NCI-H82 treated with DMSO at 0.1 percent for 48 hours (cell line): ENCODE data around the gene LMLN.
"Not testable (repeated sequence)": the region's sequence is repeated elsewhere in the genome, so short reads cannot be mapped to it uniquely, and the experiment has no call there.

Experiments used
- DNase-seq: peaks from one replicate; lab custom pipeline; 2025; ENCODE audit not compliant: unreplicated experiment; lab: John Stamatoyannopoulos, UW

Gene LMLN

GRCh38 chr3:198025644-198026043, 65.6 kb downstream of the LMLN start:
- no peak for DNase-seq

GRCh38 chr3:198026620-198027019, 66.6 kb downstream of the LMLN start:
- no peak for DNase-seq

GRCh38 chr3:198027045-198027798, 67.2 kb downstream of the LMLN start:
- no peak for DNase-seq

- DNase-seq: no peak
Measured at GRCh38 chr3:198027799-198028390, 67.9 kb downstream of the LMLN start.

- no peak for DNase-seq
Measured at GRCh38 chr3:198028718-198029117, 68.7 kb downstream of the LMLN start.

- no peak for DNase-seq
Measured at GRCh38 chr3:198030125-198030524, 70.1 kb downstream of the LMLN start.

- no peak for DNase-seq
Measured at GRCh38 chr3:198030726-198031125, 70.7 kb downstream of the LMLN start.

GRCh38 chr3:198032039-198032936, 72.3 kb downstream of the LMLN start:
- no peak for DNase-seq

- DNase-seq: no peak
Measured at GRCh38 chr3:198043119-198043518, 83.1 kb downstream of the LMLN start.

- no peak for DNase-seq
Measured at GRCh38 chr3:198046120-198046857, 86.3 kb downstream of the LMLN start.

GRCh38 chr3:198048445-198048844, 88.4 kb downstream of the LMLN start:
- no peak for DNase-seq

- no peak for DNase-seq
Measured at GRCh38 chr3:198051836-198052235, 91.8 kb downstream of the LMLN start.

GRCh38 chr3:198053462-198053861, 93.4 kb downstream of the LMLN start:
- not testable (repeated sequence) for DNase-seq

GRCh38 chr3:198061119-198062067, 101.4 kb downstream of the LMLN start:
- no peak for DNase-seq

GRCh38 chr3:198062068-198062465, 102.0 kb downstream of the LMLN start:
- no peak for DNase-seq

GRCh38 chr3:198064420-198064819, 104.4 kb downstream of the LMLN start:
- no peak for DNase-seq

GRCh38 chr3:198065897-198066296, 105.9 kb downstream of the LMLN start:
- DNase-seq: no peak

- DNase-seq: no peak
Measured at GRCh38 chr3:198067416-198067815, 107.4 kb downstream of the LMLN start.

- DNase-seq: no peak
Measured at GRCh38 chr3:198070871-198071270, 110.9 kb downstream of the LMLN start.
